HFF-Myc (cell line): ENCODE measurements around the gene RAB7A.

Experiments used
- DNase-seq: peaks from one replicate; pipeline ENCODE4 v3.0.0-alpha.2; 2011; ENCODE audit warnings: low read depth; ENCODE audit errors: extremely low read depth
- H3K4me3 ChIP-seq: replicated peaks from 2 replicates; pipeline ENCODE4 v1.5.1; 2011; ENCODE audit warnings: low read depth, mild to moderate bottlenecking, control low read depth, low read length
- TF ChIP-seq, protein P1 (sequence below): IDR thresholded peaks from 2 replicates; pipeline ENCODE4 v1.5.1; 2012; ENCODE audit warnings: mild to moderate bottlenecking, low read depth, low read length, control low read depth; ENCODE audit errors: missing control alignments

RAB7A gene

DNA sequence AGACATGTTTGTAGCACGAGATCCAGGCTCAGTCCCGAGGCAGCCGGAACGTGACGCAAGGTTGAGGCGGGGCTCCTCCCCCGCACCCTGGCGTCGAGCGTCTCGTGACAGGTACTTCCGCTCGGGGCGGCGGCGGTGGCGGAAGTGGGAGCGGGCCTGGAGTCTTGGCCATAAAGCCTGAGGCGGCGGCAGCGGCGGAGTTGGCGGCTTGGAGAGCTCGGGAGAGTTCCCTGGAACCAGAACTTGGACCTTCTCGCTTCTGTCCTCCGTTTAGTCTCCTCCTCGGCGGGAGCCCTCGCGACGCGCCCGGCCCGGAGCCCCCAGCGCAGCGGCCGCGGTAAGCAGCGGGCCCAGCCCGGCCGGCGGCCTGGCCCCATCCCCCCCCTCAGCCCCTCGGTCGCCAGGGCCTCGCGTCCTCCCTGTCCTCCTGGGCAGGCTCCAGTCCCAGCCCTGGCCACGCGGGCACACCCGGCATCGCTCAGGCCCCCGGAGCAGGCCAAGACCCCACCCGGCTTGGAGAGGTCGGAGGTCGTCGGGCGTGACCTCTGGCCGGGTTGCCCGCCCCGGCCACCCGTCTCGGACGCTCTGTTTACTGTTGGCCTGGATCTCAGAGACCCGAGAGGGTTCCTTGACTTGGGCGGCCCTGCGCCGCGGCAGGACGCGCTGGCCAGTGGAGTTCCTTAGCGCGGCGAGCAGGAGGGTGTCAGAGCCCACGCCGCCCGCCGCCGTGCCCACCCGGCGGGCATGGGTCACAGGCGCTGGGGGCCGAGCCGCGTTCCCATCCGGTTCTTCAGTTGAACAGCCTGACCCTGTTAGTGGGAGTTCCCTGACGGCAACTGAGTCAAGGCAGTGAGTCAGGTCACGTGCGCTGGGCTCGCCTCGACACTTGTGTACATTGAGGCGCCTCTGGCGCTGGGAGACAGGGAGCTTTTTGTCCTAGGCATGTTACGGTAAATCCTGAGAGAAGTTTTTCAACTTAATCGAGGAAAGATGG lies at the start of gene RAB7A:
RAB7A (plus strand) TSS at position 161 of the 994 bp plus-strand sequence. CDS start 69,185 bp downstream, outside the sequence.
- peak; percentile 94 for DNase-seq
- peak within 1 kb of the TSS; percentile 89 for H3K4me3 ChIP-seq
- TF ChIP-seq, protein P1, sequence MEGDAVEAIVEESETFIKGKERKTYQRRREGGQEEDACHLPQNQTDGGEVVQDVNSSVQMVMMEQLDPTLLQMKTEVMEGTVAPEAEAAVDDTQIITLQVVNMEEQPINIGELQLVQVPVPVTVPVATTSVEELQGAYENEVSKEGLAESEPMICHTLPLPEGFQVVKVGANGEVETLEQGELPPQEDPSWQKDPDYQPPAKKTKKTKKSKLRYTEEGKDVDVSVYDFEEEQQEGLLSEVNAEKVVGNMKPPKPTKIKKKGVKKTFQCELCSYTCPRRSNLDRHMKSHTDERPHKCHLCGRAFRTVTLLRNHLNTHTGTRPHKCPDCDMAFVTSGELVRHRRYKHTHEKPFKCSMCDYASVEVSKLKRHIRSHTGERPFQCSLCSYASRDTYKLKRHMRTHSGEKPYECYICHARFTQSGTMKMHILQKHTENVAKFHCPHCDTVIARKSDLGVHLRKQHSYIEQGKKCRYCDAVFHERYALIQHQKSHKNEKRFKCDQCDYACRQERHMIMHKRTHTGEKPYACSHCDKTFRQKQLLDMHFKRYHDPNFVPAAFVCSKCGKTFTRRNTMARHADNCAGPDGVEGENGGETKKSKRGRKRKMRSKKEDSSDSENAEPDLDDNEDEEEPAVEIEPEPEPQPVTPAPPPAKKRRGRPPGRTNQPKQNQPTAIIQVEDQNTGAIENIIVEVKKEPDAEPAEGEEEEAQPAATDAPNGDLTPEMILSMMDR = no peak

DNA sequence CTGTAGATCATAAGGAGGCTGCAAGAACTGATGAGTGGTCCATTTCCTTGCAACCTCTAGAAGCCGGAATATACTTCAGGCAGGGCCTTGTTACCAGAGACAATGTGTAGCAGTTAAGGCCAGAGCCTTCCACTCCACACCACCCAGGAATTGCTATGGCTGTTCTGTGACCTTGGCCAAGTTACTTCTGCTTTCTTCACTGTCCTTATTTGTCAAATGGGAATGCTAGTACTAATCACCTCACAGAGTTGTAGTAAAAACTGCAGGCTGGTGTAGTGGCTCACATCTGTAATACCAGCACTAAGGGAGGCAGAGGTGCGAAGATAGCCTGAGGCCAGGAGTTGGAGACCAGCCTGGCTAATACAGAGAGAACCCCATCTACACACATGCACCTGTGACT lies 46.6 kb upstream of the RAB7A start:
- H3K4me3 ChIP-seq = no peak overlapping the region
- DNase-seq = no peak
- TF ChIP-seq, protein P1 = no peak

DNA sequence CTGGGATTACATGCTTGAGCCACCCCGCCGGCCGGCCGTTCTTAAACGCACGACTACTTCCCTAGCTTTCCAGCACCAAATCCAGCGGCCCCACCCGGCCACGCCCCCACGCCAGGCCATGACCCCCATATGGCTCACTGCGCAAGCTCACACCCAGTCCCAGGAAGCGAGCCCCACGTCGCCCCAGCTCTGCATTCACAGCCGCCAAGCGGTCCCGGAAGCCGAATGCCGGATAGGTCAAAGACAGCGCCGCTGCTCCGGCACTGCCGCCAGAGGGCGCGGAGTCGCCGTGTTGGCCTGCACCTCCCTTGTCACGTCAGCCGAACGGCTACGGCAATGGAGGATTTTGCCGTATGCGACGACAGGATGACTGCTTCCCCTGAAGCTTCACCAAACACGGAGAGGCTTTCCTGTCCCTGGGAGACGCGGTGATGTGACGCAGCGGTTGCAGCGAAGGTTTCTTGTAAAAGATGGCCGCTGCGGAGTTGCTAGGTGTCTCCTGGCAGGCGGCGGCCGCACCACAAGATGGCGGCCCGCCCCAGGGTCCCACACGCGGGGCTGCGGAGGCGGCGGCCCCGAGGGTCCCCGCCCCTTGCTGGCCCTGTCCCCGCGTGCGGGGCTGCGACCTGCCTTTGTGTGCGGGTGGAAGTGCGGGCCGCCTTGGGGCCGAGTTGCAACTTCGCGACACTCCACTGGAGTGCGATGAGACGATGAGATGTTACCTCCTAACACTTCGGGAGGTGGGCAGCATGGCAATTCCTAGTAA lies 45.2 kb upstream of the RAB7A start:
- TF ChIP-seq, protein P1 = peak; percentile 94
- DNase-seq = peak; percentile 96

DNA sequence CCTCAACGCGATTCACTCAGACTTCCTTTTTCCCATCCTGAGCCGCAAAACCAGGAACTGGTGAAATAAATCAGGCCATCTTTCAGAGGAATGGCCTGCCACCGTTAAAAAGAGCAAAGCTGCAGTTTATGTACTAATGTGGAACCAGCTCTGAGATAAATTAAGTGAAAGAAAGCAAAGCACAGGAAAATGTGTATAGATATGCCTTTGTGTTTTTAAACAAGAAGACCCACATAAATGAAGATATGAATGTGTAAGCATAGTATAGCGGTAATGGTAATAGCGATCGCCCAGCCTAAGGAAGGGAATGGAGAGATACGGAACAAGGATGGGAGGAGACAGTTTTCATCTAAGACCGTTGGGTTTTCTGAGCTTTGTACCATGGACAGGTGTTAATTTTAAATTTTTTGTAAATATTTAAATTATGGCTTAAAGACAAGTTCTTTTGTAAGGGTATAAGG lies 44.6 kb upstream of the RAB7A start:
- H3K4me3 ChIP-seq = peak overlapping the region; percentile 52
- no peak for DNase-seq
- TF ChIP-seq, protein P1 = no peak

More for the DNA sequence above, 45.2 kb upstream of the RAB7A start:
- H3K4me3 ChIP-seq = peak overlapping the region; percentile 52

DNA sequence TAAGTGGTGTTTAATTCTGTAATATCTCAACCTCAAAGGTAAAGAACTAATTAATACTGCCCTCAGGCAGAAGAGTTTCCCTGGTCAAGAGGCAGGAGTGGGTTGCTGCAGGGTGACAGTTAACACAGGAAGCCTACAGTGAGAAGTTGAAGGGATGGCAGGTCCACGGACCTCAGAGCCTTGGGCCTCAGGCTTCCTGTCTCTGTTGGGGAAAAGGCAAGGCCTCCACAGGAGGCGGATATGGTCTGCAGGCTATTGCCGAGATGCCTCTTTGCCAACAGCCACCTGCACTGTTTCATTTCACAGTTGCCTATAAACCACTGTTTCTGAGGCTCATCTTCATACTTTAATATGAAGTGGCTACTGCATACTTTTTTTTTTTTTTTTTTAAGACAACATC lies 42.0 kb upstream of the RAB7A start:
- DNase-seq = no peak
- no peak overlapping the region for H3K4me3 ChIP-seq
- TF ChIP-seq, protein P1 = no peak

DNA sequence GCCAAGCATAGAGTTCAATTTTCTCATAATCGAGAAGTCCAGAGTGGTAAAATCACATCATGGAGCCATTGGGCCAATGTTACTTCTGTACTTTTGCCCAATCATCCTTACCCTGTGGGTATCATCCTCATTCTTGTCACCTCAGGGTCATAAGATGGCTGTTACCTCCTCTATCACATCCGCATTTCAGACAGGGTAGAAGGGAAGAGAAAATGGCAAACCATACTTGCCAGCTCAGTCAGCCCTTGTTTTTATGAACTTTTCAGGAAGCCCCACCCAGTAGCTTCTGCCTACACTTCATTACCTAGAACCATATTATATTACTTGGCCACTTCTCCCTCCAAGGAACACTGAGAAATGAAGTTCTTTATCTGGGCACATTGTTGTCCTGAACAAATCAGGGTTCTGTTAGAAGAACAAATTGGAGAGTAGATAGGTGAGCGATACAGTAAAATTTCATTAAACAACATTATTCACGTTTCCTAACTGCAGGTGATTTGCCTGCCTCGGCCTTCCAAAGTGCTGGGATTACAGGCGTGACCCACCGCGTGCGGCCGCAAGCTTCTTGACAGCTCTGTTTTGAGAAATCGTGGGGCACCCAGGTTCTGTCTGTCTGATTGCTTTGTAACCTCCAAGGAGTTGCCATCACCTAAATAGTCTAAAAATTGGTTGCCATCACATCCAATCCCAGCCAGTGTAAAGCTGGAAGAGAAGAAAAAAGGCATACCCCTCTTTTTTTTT lies 40.8 kb upstream of the RAB7A start:
- no peak overlapping the region for H3K4me3 ChIP-seq
- DNase-seq = no peak

More for the DNA sequence above, 40.8 kb upstream of the RAB7A start:
- TF ChIP-seq, protein P1 = no peak
